Transverse colon (tissue), 4 donors: Measurements from ENCODE around the gene CDK18. TPM values are rescaled to one million over a fixed set of nuclear protein-coding genes. Genes with fewer than 3 reads are reported as not detected.
A peak's percentile ranks its signal among the peaks of the same experiment; 100 is the strongest.

ENCODE experiments used
- DNase-seq: peaks from one replicate; pipeline ENCODE4 v3.0.0-alpha.2; 2019
- H3K27ac ChIP-seq, 4 donors: fragments of 200-600 bp; sonication (generic); 2 replicates each; pipeline ENCODE4 v1.5.1; 2016 to 2018; ENCODE audit warnings: inconsistent platforms in 4 of 4
- H3K27me3 ChIP-seq: fragments of 200-600 bp; sonication (generic); 2 replicates; pipeline ENCODE4 v1.5.1; 2017; ENCODE audit warnings: inconsistent platforms
- H3K36me3 ChIP-seq, 4 donors: fragments of 200-600 bp; sonication (generic); 2 replicates each; pipeline ENCODE4 v1.5.1; 2017 to 2019; ENCODE audit warnings: inconsistent platforms in 4 of 4
- H3K4me1 ChIP-seq, 4 donors: fragments of 200-600 bp; sonication (generic); 2 replicates each; pipeline ENCODE4 v1.5.1; 2017 to 2020; ENCODE audit warnings: inconsistent platforms in 4 of 4
- H3K4me3 ChIP-seq, 4 donors: fragments of 200-600 bp; sonication (generic); 1 replicate in 1 of 4; 2 replicates in 3 of 4; pipeline versions ENCODE4 v1.5.1 to v1.6.1; 2017 to 2019; ENCODE audit warnings: inconsistent platforms in 4 of 4
- H3K9me3 ChIP-seq, 2 donors: fragments of 200-600 bp; sonication (generic); 2 replicates each; pipeline ENCODE4 v1.5.1; 2017 to 2019; ENCODE audit warnings: inconsistent platforms in 2 of 2
- CTCF ChIP-seq, 5 experiments: fragments of 200-600 bp in 3 of 5; fragments of 450-650 bp in 2 of 5; sonication (generic) in 3 of 5; IDR thresholded peaks; 1 replicate in 2 of 5; 2 replicates in 3 of 5; pipeline ENCODE4 v1.5.1; 2016 to 2017; ENCODE audit warnings: antibody characterized with exemption in 5 of 5, inconsistent platforms in 3 of 5, mild to moderate bottlenecking in 2 of 5, moderate library complexity in 1 of 5
- EP300 ChIP-seq: sonication (generic); formaldehyde crosslinking; IDR thresholded peaks from one replicate; pipeline ENCODE4 v1.6.1; 2017; ENCODE audit warnings: antibody characterized with exemption, low read depth
- POLR2A ChIP-seq: fragments of 450-650 bp; IDR thresholded peaks from one replicate; pipeline ENCODE4 v1.6.1; 2016; ENCODE audit warnings: antibody characterized with exemption, mild to moderate bottlenecking, moderate library complexity
- POLR2AphosphoS5 ChIP-seq, 3 donors: sonication (generic); formaldehyde crosslinking; IDR thresholded peaks; one replicate each; pipeline ENCODE4 v1.6.1; 2016; ENCODE audit warnings: antibody characterized with exemption in 3 of 3
- WGBS, 2 donors: methylation state at CpG; one replicate each; pipeline ENCODE4 v1.1.5; 2018; ENCODE audit warnings: low coverage in 1 of 2; 5-methylcytosine and 5-hydroxymethylcytosine counted together
- in situ Hi-C, 4 donors: fragments of 200-750 bp; cut with MboI; loops; one replicate each; pipeline versions ENCODE4 v1.15.0 to v1.15.1; 2017; ENCODE audit warnings: low sequenced_read_pairs in 3 of 4, low pct_ligation_motif_present in 1 of 4, low pct_unique_long_range_greater_than_20kb in 1 of 4
- intact Hi-C: fragments of 100-400 bp; cut with DNase I; formaldehyde crosslinking; loops from one replicate; pipeline ENCODE4 v1.15.1; 2023; ENCODE audit warnings: low total_unique reads
- total RNA-seq, 4 donors: library from RNA; depleted of rRNA; stranded (reverse); fragments of >200 nt; gene quantifications; one replicate each; pipeline ENCODE4 v1.1.0, GENCODE V29; 2016

Gene CDK18
- total RNA-seq, 4 donors from 2014 or later, result 28.8 to 112 (median 33.5) TPM

- TF ChIP-seq EP300, result no peak
- no peak for TF ChIP-seq POLR2A
- TF ChIP-seq POLR2AphosphoS5 (IDR thresholded peaks at IDR 0.05), result no peak
- no peak for TF ChIP-seq CTCF (IDR thresholded peaks at IDR 0.05)
- Histone ChIP-seq H3K9me3 (no peaks in the 10 kb centered on the region), H3K27ac (no peak overlapping the region), H3K4me3 (no peak overlapping the region), H3K36me3 (no peaks in the 10 kb centered on the region), H3K27me3 (no peaks in the 10 kb centered on the region), H3K4me1 (peaks cover 0 to 11% (median 6%) of the 10 kb centered on the region in 4 donors)
- in situ Hi-C loops (no loop called here), intact Hi-C loops (no loop called here)
- 88% methylated on average over 7 of the region's 7 CpGs; no CpG with 5 or more reads in 1 of the 2 donors for WGBS, 2 donors
- no peak for DNase-seq
These were observed 29.4 kb downstream of the CDK18 start for GRCh38 chr1:205533748-205534443.

GRCh38 chr1:205534444-205534985, 30.0 kb downstream of the CDK18 start:
- intact Hi-C loops (no loop called here), in situ Hi-C loops (no loop called here)
- H3K4me3 ChIP-seq, result no peak overlapping the region
- no peak overlapping the region for H3K27ac ChIP-seq
- no peaks in the 10 kb centered on the region for H3K27me3 ChIP-seq
- no peaks in the 10 kb centered on the region for H3K36me3 ChIP-seq
- TF ChIP-seq POLR2A (no peak), EP300 (no peak), CTCF (IDR thresholded peaks at IDR 0.05) (no peak), POLR2AphosphoS5 (IDR thresholded peaks at IDR 0.05) (no peak)
- DNase-seq, result no peak
- H3K4me1 ChIP-seq, result peaks cover 0 to 7% (median 4%) of the 10 kb centered on the region in 4 donors
- 89 to 100% methylated on average over 2 to 7 of the region's 7 CpGs for WGBS, 2 donors
- no peaks in the 10 kb centered on the region for H3K9me3 ChIP-seq

- Histone ChIP-seq H3K36me3 (no peaks in the 10 kb centered on the region), H3K27ac (no peak overlapping the region), H3K4me1 (peaks cover 0 to 7% (median 4%) of the 10 kb centered on the region in 4 donors), H3K9me3 (no peaks in the 10 kb centered on the region), H3K4me3 (no peak overlapping the region), H3K27me3 (no peaks in the 10 kb centered on the region)
- 60 to 76% methylated on average over 1 to 5 of the region's 5 CpGs for WGBS, 2 donors
- TF ChIP-seq CTCF (IDR thresholded peaks at IDR 0.05) (no peak), EP300 (no peak), POLR2AphosphoS5 (IDR thresholded peaks at IDR 0.05) (no peak), POLR2A (no peak)
- intact Hi-C loops (no loop called here), in situ Hi-C loops (loop anchor here in 1 of 4 donors (5.0 kb wide), 1 partner anchor 122 kb away; no protein-coding TSS in a partner anchor)
- peak; percentile 3 for DNase-seq
These were observed 30.6 kb downstream of the CDK18 start for GRCh38 chr1:205535096-205535495.

- Histone ChIP-seq H3K36me3 (no peaks in the 10 kb centered on the region), H3K27ac (no peak overlapping the region), H3K4me3 (no peak overlapping the region), H3K9me3 (no peaks in the 10 kb centered on the region), H3K4me1 (peaks cover 0 to 7% (median 4%) of the 10 kb centered on the region in 4 donors), H3K27me3 (no peaks in the 10 kb centered on the region)
- in situ Hi-C loops (loop anchor here in 1 of 4 donors (5.0 kb wide), 1 partner anchor 121 kb away; no protein-coding TSS in a partner anchor), intact Hi-C loops (no loop called here)
- WGBS, 2 donors, result 76% methylated on average over 11 of the region's 11 CpGs; no CpG with 5 or more reads in 1 of the 2 donors
- TF ChIP-seq EP300, result no peak
- TF ChIP-seq POLR2A, result no peak
- no peak for TF ChIP-seq POLR2AphosphoS5 (IDR thresholded peaks at IDR 0.05)
- TF ChIP-seq CTCF (IDR thresholded peaks at IDR 0.05), result no peak
- peak; percentile 5 for DNase-seq
These were observed 31.6 kb downstream of the CDK18 start for GRCh38 chr1:205535866-205536758.
